Measurements from ENCODE around the gene PKDCC.

GRCh38 chr2:42046819-42047487 lies 868 bp upstream of the PKDCC start:
- TF ChIP-seq E2F4 (IDR thresholded peaks at IDR 0.05; ENCODE audit: low read depth, low read length): no peak
- no peak for TF ChIP-seq LARP7 (IDR thresholded peaks at IDR 0.05)
- no peak for TF ChIP-seq E2F8 (IDR thresholded peaks at IDR 0.05; ENCODE audit: low read depth, partially characterized antibody)
- no peak for TF ChIP-seq FOXK2 (IDR thresholded peaks at IDR 0.05)
- TF ChIP-seq ZZZ3 (IDR thresholded peaks at IDR 0.05; ENCODE audit: control insufficient read depth, insufficient read length, low read depth): no peak
- TF ChIP-seq ZNF274 (IDR thresholded peaks at IDR 0.05; ENCODE audit: insufficient read depth, insufficient read length): no peak
- no peak for TF ChIP-seq TAF1 (IDR thresholded peaks at IDR 0.05; ENCODE audit: borderline replicate concordance, low read depth, low read length)
- TF ChIP-seq CHD2 (IDR thresholded peaks at IDR 0.05; ENCODE audit: borderline replicate concordance, low read depth, low read length): no peak
- TF ChIP-seq GATAD2B (conservative IDR thresholded peaks at IDR 0.05; ENCODE audit: low read depth): no peak
